Endothelial cell of umbilical vein (primary cell): ENCODE data around the gene ERRFI1. TPM values are rescaled to one million over a fixed set of nuclear protein-coding genes. Genes with fewer than 3 reads are reported as not detected.

ENCODE experiments used
- BruUV-seq: library from RNA; stranded (reverse); fragments of 400-500 nt; replicated peaks from 2 replicates; lab custom pipeline; 2021; lab: Mats Ljungman, UMichigan
- CTCF ChIA-PET: fragments of 300-600, 350-600 bp; sonication (Branson Sonifier 250); formaldehyde crosslinking; loops from one replicate; lab custom pipeline; 2021; ENCODE audit warnings: antibody characterized with exemption, inconsistent platforms; lab: Charles Lee
- POLR2A ChIA-PET: fragments of 300-600, 350-600 bp; sonication (Branson Sonifier 250); formaldehyde crosslinking; loops from one replicate; lab custom pipeline; 2021; ENCODE audit warnings: antibody characterized with exemption, inconsistent platforms; lab: Charles Lee
- DNase-seq: peaks from one replicate; pipeline ENCODE4 v3.0.0-alpha.2; 2011; ENCODE audit warnings: low read depth, low spot score
- FAIRE-seq: peaks from 2 replicates; lab custom pipeline; 2011; peaks lifted over from hg19 to GRCh38; lab: Jason Lieb, UNC
- H2AFZ ChIP-seq: 2 replicates; pipeline ENCODE4 v1.6.0; 2012; ENCODE audit warnings: low read depth, low read length, control low read depth, inconsistent platforms
- H3K27ac ChIP-seq: 2 replicates; pipeline ENCODE4 v1.5.1; 2011; ENCODE audit warnings: low read depth, mild to moderate bottlenecking, control low read depth, low read length, moderate library complexity; ENCODE audit not compliant: insufficient read depth
- H3K27me3 ChIP-seq, 2 experiments: 2 replicates each; pipeline versions ENCODE4 v1.6.0 to v1.6.1; 2011; ENCODE audit warnings: low read length in 2 of 2, mixed read lengths in 1 of 2; ENCODE audit not compliant: control insufficient read depth in 2 of 2, insufficient read depth in 2 of 2
- H3K36me3 ChIP-seq, 2 experiments: 2 replicates in 1 of 2; 3 replicates in 1 of 2; pipeline ENCODE4 v1.5.1; 2011; ENCODE audit warnings: low read length in 2 of 2, mild to moderate bottlenecking in 1 of 2, moderate library complexity in 1 of 2; ENCODE audit not compliant: control insufficient read depth in 2 of 2, insufficient read depth in 2 of 2; ENCODE audit errors: extremely low read depth in 1 of 2
- H3K4me1 ChIP-seq: 3 replicates; pipeline ENCODE4 v1.5.1; 2011; ENCODE audit warnings: mild to moderate bottlenecking, low read length; ENCODE audit not compliant: control insufficient read depth, insufficient read depth; ENCODE audit errors: extremely low read depth
- H3K4me2 ChIP-seq: 2 replicates; pipeline ENCODE4 v1.6.1; 2011; ENCODE audit warnings: low read length, control low read depth, mixed read lengths; ENCODE audit not compliant: insufficient read depth
- H3K4me3 ChIP-seq, 3 experiments: fragments of 200-600 bp in 1 of 3; sonication (generic), shearing (Covaris generic) in 1 of 3; replicated peaks in 1 of 3; 2 replicates each; pipeline ENCODE4 v1.5.1; 2011 to 2016; ENCODE audit warnings: control low read depth in 3 of 3, low read length in 3 of 3, mild to moderate bottlenecking in 2 of 3, inconsistent platforms in 1 of 3, low read depth in 1 of 3, moderate library complexity in 1 of 3; ENCODE audit not compliant: insufficient read depth in 1 of 3
- H3K79me2 ChIP-seq: 2 replicates; pipeline ENCODE4 v1.6.0; 2012; ENCODE audit warnings: low read length, inconsistent platforms; ENCODE audit not compliant: control insufficient read depth, insufficient read depth
- H3K9ac ChIP-seq: replicated peaks from 2 replicates; pipeline ENCODE3; 2011; ENCODE audit warnings: low read length, control low read depth; ENCODE audit not compliant: insufficient read depth; ENCODE audit errors: extremely low read depth
- H3K9me1 ChIP-seq: replicated peaks from 3 replicates; pipeline ENCODE4 v1.6.0; 2011; ENCODE audit warnings: mild to moderate bottlenecking, low read length; ENCODE audit not compliant: control insufficient read depth, insufficient read depth; ENCODE audit errors: extremely low read depth
- H3K9me3 ChIP-seq: replicated peaks from 2 replicates; pipeline ENCODE4 v1.5.1; 2012; ENCODE audit warnings: low read length, inconsistent platforms; ENCODE audit not compliant: control insufficient read depth, insufficient read depth
- H4K20me1 ChIP-seq: replicated peaks from 2 replicates; pipeline ENCODE3; 2011; ENCODE audit warnings: mild to moderate bottlenecking, low read length; ENCODE audit not compliant: control insufficient read depth, insufficient read depth; ENCODE audit errors: extremely low read depth
- CTCF ChIP-seq, 2 donors: IDR thresholded peaks; 1 replicate in 1 of 2; 2 replicates in 1 of 2; pipeline ENCODE4 v1.5.1; 2011; ENCODE audit warnings: low read length in 2 of 2, mild to moderate bottlenecking in 2 of 2, moderate library complexity in 2 of 2, control low read depth in 1 of 2, inconsistent platforms in 1 of 2, low read depth in 1 of 2; ENCODE audit not compliant: insufficient read depth in 1 of 2; ENCODE audit errors: extremely low read depth in 1 of 2
- EZH2 ChIP-seq: IDR thresholded peaks from 2 replicates; pipeline ENCODE4 v1.6.1; 2012; ENCODE audit warnings: borderline replicate concordance, low read depth, mild to moderate bottlenecking, moderate library complexity, low read length, inconsistent platforms; ENCODE audit not compliant: severe bottlenecking
- FOS ChIP-seq: IDR thresholded peaks from 2 replicates; pipeline ENCODE4 v1.6.1; 2011; ENCODE audit warnings: mild to moderate bottlenecking, low read length, moderate library complexity, borderline replicate concordance; ENCODE audit not compliant: insufficient read depth
- GATA2 ChIP-seq: IDR thresholded peaks from 2 replicates; pipeline ENCODE4 v1.7.0; 2011; ENCODE audit warnings: low read depth, mild to moderate bottlenecking, moderate library complexity, mixed read lengths, low read length; ENCODE audit not compliant: insufficient read length, insufficient read depth
- JUN ChIP-seq: IDR thresholded peaks from 2 replicates; pipeline ENCODE4 v1.6.1; 2011; ENCODE audit warnings: borderline replicate concordance, low read depth; ENCODE audit not compliant: insufficient read length, insufficient read depth
- MAX ChIP-seq: IDR thresholded peaks from 2 replicates; pipeline ENCODE4 v1.6.1; 2011; ENCODE audit not compliant: insufficient read depth, insufficient read length
- MYC ChIP-seq: IDR thresholded peaks from one replicate; pipeline ENCODE4 v1.6.1; 2011; ENCODE audit warnings: mild to moderate bottlenecking, low read depth, low read length
- POLR2A ChIP-seq: IDR thresholded peaks from 2 replicates; pipeline ENCODE4 v1.6.1; 2012; ENCODE audit warnings: low read depth, mild to moderate bottlenecking, control low read depth, low read length
- POLR2AphosphoS5 ChIP-seq: IDR thresholded peaks from 2 replicates; pipeline ENCODE4 v1.6.1; 2012; ENCODE audit warnings: low read depth, mild to moderate bottlenecking, control low read depth, low read length, moderate library complexity; ENCODE audit not compliant: insufficient read depth
- dilution Hi-C: fragments of 300-500 bp; cut with MboI; formaldehyde crosslinking; loops from one replicate; pipeline ENCODE4 v1.15.0; 2019; ENCODE audit warnings: low sequenced_read_pairs; ENCODE audit not compliant: extremely low pct_ligation_motif_present
- intact Hi-C: fragments of 100-400 bp; cut with micrococcal nuclease; formaldehyde crosslinking; loops from one replicate; pipeline ENCODE4 v1.10.0; 2022
- polyA plus RNA-seq, 4 experiments: library from polyadenylated mRNA; depleted of rRNA in 3 of 4; stranded (reverse) in 3 of 4; unstranded in 1 of 4; fragments of >200 nt; gene quantifications; 2 replicates each; pipeline versions ENCODE4 v1.2.1 to v1.2.3, GENCODE V29; 2011 to 2012; ENCODE audit warnings: missing spikeins in 1 of 4
- total RNA-seq: library from RNA; stranded (reverse); gene quantifications from 2 replicates; pipeline ENCODE4 v1.2.3, GENCODE V29; 2021

ERRFI1 gene
- total and polyA plus RNA-seq, 2 donors (not counting 3 experiments of a cell fraction or from before 2014, with no cell fraction given): 28.1 to 32.0 TPM

GRCh38 chr1:8025671-8026144 is 401 bp downstream of the ERRFI1 start:
- H2AFZ ChIP-seq: no peak overlapping the region
- DNase-seq: no peak
- peak overlapping the region; percentile 91 for H3K9ac ChIP-seq
- H3K4me1 ChIP-seq: peaks cover 63% of the 10 kb centered on the region
- H3K9me3 ChIP-seq: no peaks in the 10 kb centered on the region
- BruUV-seq: no TSS peak
- no peaks in the 10 kb centered on the region for H3K9me1 ChIP-seq
- no peak for FAIRE-seq
- H3K36me3 ChIP-seq: no peaks in the 10 kb centered on the region
- peaks cover 53% of the 10 kb centered on the region for H3K79me2 ChIP-seq
- H4K20me1 ChIP-seq: no peaks in the 10 kb centered on the region
- POLR2A ChIA-PET: interaction anchor here (1.9 kb wide), 1 partner anchor 10 kb away, joined by 5 read pairs; no protein-coding TSS in a partner anchor
- CTCF ChIA-PET: interaction anchor here (9.7 kb wide), 1 partner anchor 289 kb away, joined by 138 read pairs; no protein-coding TSS in a partner anchor
- H3K4me2 ChIP-seq: peak overlapping the region; percentile 94
- dilution Hi-C loops: no loop called here
- no peaks in the 10 kb centered on the region for H3K27me3 ChIP-seq
- H3K4me3 ChIP-seq: peak overlapping the region; percentile 81 to 98 (median 94)
- intact Hi-C loops: loop anchor here (1.0 to 5.0 kb wide), 7 partner anchors 9 to 293 kb away; partner anchors contain the start of gene SLC45A1
- peak overlapping the region; percentile 63 for H3K27ac ChIP-seq
- TF ChIP-seq GATA2 (no peak), JUN (no peak), POLR2AphosphoS5 (no peak), POLR2A (no peak), FOS (no peak), MYC (no peak)

- Histone ChIP-seq H2AFZ (no peak overlapping the region), H3K9me1 (no peaks in the 10 kb centered on the region), H3K79me2 (peaks cover 59% of the 10 kb centered on the region), H3K4me2 (peak overlapping the region; percentile 94), H3K27ac (peak overlapping the region; percentile 63), H3K36me3 (no peaks in the 10 kb centered on the region), H3K4me3 (peak overlapping the region; percentile 81 to 98 (median 94)), H4K20me1 (no peaks in the 10 kb centered on the region), H3K4me1 (peaks cover 69% of the 10 kb centered on the region), H3K9me3 (no peaks in the 10 kb centered on the region), H3K27me3 (no peaks in the 10 kb centered on the region), H3K9ac (peak overlapping the region; percentile 91)
- dilution Hi-C loops: no loop called here
- ChIA-PET CTCF (interaction anchor here (2.3 kb wide), 1 partner anchor 10 kb away, joined by 20 read pairs; no protein-coding TSS in a partner anchor), POLR2A (interaction anchor here (0.9 to 1.9 kb wide), 3 partner anchors 10 to 289 kb away, joined by 3 to 6 read pairs (median 5); no protein-coding TSS in a partner anchor)
- BruUV-seq: TSS peak; percentile 48
- intact Hi-C loops: loop anchor here (2.0 to 5.0 kb wide), 2 partner anchors 42 to 112 kb away; no protein-coding TSS in a partner anchor
- FAIRE-seq (no peak), DNase-seq (no peak)
- TF ChIP-seq POLR2AphosphoS5: no peak
- no peak for TF ChIP-seq EZH2
- TF ChIP-seq MYC: no peak
- TF ChIP-seq POLR2A: no peak
- no peak for TF ChIP-seq JUN
- TF ChIP-seq FOS: no peak
- TF ChIP-seq MAX: no peak
- no peak for TF ChIP-seq CTCF (IDR thresholded peaks at IDR 0.05; ENCODE audit: extremely low read depth in 1 of 2, insufficient read depth in 1 of 2, low read depth in 1 of 2, low read length in 2 of 2)
- no peak for TF ChIP-seq GATA2
Observed at GRCh38 chr1:8025061-8025670, 943 bp downstream of the ERRFI1 start.
